WTC11 (cell line): ENCODE data around the gene SMARCD1.

Experiments used
- NR3C1 ChIP-seq: sonication (generic); formaldehyde crosslinking; conservative IDR thresholded peaks from 2 replicates; pipeline ENCODE4 v1.8.1; 2023; ENCODE audit warnings: low read depth, mild to moderate bottlenecking, missing genetic modification reagents
- SP1 ChIP-seq: sonication (generic); formaldehyde crosslinking; conservative IDR thresholded peaks from 2 replicates; pipeline ENCODE4 v1.8.1; 2022; ENCODE audit warnings: missing genetic modification reagents
- TF ChIP-seq, protein P1 (sequence below): fragments of 200-600 bp; IDR thresholded peaks from 2 replicates; pipeline ENCODE4 v1.8.0; 2022; ENCODE audit warnings: antibody characterized with exemption
- TF ChIP-seq, protein P2 (sequence below): sonication (generic); formaldehyde crosslinking; IDR thresholded peaks from 2 replicates; pipeline ENCODE4 v1.8.0; 2023; ENCODE audit warnings: mild to moderate bottlenecking, missing genetic modification reagents
- TF ChIP-seq, protein P3 (sequence below): sonication (generic); formaldehyde crosslinking; IDR thresholded peaks from 2 replicates; pipeline ENCODE4 v1.8.1; 2022; ENCODE audit warnings: missing genetic modification reagents, borderline replicate concordance
- TF ChIP-seq, protein P4 (sequence below): sonication (generic); formaldehyde crosslinking; IDR thresholded peaks from 2 replicates; pipeline ENCODE4 v1.8.1; 2023; ENCODE audit warnings: mild to moderate bottlenecking, missing genetic modification reagents, moderate library complexity

DNA sequence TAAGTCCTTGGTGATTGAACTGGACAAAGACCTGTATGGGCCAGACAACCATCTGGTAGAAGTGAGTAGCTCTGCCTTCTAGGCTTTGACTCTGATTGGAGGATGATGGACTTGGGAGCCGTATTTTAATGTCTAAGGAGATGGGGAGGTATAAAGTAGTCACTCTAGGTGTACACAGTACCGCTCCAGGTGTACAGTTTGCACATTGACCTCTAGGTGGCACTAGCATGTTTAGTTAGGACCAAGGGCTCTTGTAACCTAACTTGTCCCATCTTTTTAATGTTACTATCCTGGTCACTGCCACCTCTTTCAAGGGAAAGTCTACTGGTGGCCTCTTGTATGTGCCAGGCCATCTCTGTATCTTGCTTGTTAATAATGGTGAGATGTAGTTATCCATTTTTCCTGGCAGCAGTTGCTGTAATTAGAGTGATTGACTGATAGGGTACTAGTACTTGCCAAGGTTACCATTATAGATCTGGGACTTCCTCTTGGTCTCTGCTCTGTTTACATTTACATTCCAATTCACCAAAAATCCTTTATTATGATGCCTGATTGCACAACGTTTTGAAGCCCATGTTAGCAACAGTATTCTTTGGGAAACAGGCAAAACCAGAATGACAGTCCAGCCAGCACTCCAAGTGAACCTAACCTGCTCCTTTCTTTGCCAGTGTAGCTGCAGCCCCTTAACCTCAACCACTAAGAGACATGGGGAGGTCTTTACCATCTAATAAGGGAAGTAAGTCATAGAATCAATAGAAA lies 3.6 kb downstream of the SMARCD1 start:
- TF ChIP-seq, protein P1, sequence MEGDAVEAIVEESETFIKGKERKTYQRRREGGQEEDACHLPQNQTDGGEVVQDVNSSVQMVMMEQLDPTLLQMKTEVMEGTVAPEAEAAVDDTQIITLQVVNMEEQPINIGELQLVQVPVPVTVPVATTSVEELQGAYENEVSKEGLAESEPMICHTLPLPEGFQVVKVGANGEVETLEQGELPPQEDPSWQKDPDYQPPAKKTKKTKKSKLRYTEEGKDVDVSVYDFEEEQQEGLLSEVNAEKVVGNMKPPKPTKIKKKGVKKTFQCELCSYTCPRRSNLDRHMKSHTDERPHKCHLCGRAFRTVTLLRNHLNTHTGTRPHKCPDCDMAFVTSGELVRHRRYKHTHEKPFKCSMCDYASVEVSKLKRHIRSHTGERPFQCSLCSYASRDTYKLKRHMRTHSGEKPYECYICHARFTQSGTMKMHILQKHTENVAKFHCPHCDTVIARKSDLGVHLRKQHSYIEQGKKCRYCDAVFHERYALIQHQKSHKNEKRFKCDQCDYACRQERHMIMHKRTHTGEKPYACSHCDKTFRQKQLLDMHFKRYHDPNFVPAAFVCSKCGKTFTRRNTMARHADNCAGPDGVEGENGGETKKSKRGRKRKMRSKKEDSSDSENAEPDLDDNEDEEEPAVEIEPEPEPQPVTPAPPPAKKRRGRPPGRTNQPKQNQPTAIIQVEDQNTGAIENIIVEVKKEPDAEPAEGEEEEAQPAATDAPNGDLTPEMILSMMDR, result peak; percentile 65
- TF ChIP-seq, protein P2, sequence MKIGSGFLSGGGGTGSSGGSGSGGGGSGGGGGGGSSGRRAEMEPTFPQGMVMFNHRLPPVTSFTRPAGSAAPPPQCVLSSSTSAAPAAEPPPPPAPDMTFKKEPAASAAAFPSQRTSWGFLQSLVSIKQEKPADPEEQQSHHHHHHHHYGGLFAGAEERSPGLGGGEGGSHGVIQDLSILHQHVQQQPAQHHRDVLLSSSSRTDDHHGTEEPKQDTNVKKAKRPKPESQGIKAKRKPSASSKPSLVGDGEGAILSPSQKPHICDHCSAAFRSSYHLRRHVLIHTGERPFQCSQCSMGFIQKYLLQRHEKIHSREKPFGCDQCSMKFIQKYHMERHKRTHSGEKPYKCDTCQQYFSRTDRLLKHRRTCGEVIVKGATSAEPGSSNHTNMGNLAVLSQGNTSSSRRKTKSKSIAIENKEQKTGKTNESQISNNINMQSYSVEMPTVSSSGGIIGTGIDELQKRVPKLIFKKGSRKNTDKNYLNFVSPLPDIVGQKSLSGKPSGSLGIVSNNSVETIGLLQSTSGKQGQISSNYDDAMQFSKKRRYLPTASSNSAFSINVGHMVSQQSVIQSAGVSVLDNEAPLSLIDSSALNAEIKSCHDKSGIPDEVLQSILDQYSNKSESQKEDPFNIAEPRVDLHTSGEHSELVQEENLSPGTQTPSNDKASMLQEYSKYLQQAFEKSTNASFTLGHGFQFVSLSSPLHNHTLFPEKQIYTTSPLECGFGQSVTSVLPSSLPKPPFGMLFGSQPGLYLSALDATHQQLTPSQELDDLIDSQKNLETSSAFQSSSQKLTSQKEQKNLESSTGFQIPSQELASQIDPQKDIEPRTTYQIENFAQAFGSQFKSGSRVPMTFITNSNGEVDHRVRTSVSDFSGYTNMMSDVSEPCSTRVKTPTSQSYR (CRISPR knock-in tag), result no peak
- TF ChIP-seq, protein P3, sequence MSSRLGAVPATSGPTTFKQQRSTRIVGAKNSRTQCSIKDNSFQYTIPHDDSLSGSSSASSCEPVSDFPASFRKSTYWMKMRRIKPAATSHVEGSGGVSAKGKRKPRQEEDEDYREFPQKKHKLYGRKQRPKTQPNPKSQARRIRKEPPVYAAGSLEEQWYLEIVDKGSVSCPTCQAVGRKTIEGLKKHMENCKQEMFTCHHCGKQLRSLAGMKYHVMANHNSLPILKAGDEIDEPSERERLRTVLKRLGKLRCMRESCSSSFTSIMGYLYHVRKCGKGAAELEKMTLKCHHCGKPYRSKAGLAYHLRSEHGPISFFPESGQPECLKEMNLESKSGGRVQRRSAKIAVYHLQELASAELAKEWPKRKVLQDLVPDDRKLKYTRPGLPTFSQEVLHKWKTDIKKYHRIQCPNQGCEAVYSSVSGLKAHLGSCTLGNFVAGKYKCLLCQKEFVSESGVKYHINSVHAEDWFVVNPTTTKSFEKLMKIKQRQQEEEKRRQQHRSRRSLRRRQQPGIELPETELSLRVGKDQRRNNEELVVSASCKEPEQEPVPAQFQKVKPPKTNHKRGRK (CRISPR knock-in tag), result no peak
- TF ChIP-seq SP1, result no peak
- TF ChIP-seq, protein P4, sequence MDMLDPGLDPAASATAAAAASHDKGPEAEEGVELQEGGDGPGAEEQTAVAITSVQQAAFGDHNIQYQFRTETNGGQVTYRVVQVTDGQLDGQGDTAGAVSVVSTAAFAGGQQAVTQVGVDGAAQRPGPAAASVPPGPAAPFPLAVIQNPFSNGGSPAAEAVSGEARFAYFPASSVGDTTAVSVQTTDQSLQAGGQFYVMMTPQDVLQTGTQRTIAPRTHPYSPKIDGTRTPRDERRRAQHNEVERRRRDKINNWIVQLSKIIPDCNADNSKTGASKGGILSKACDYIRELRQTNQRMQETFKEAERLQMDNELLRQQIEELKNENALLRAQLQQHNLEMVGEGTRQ, result no peak
- TF ChIP-seq NR3C1 (CRISPR knock-in tag), result no peak
